Liver (tissue), 9 donors: ENCODE results near the gene TBC1D24. TPM values are rescaled to one million over a fixed set of nuclear protein-coding genes. Genes with fewer than 3 reads are reported as not detected.

Source experiments
- DNase-seq: peaks from one replicate; pipeline ENCODE4 v3.0.0-alpha.2; 2017; ENCODE audit warnings: low spot score
- H3K27ac ChIP-seq, 2 donors: one replicate each; pipeline ENCODE4 v1.7.0; 2013; ENCODE audit warnings: inconsistent platforms in 2 of 2, low read length in 2 of 2, control low read depth in 1 of 2, low read depth in 1 of 2, mild to moderate bottlenecking in 1 of 2
- H3K27me3 ChIP-seq, 4 donors: one replicate each; pipeline versions ENCODE4 v1.6.1 to v1.7.0; 2013; ENCODE audit warnings: low read length in 3 of 4, inconsistent platforms in 1 of 4, mild to moderate bottlenecking in 1 of 4, moderate library complexity in 1 of 4; ENCODE audit not compliant: control insufficient read depth in 4 of 4, insufficient read depth in 4 of 4
- H3K36me3 ChIP-seq, 4 donors: one replicate each; pipeline versions ENCODE4 v1.6.1 to v1.7.0; 2013; ENCODE audit warnings: low read length in 3 of 4, mild to moderate bottlenecking in 3 of 4, low read depth in 1 of 4, moderate library complexity in 1 of 4; ENCODE audit not compliant: control insufficient read depth in 4 of 4, insufficient read depth in 3 of 4
- H3K4me1 ChIP-seq, 4 donors: one replicate each; pipeline versions ENCODE4 v1.6.1 to v1.7.0; 2013; ENCODE audit warnings: low read length in 3 of 4, mild to moderate bottlenecking in 3 of 4, moderate library complexity in 1 of 4; ENCODE audit not compliant: control insufficient read depth in 4 of 4, insufficient read depth in 4 of 4
- H3K4me3 ChIP-seq, 3 donors: one replicate each; pipeline versions ENCODE4 v1.6.1 to v1.7.0; 2013; ENCODE audit warnings: low read length in 3 of 3, control low read depth in 1 of 3, low read depth in 1 of 3, mild to moderate bottlenecking in 1 of 3
- H3K9ac ChIP-seq, 2 donors: one replicate each; pipeline ENCODE4 v1.7.0; 2013; ENCODE audit warnings: low read length in 2 of 2, mild to moderate bottlenecking in 2 of 2, moderate library complexity in 2 of 2, control low read depth in 1 of 2, low read depth in 1 of 2
- H3K9me3 ChIP-seq, 4 donors: one replicate each; pipeline versions ENCODE4 v1.6.1 to v1.7.0; 2013; ENCODE audit warnings: low read length in 3 of 4; ENCODE audit not compliant: control insufficient read depth in 4 of 4
- ATF3 ChIP-seq: IDR thresholded peaks from 2 replicates; pipeline ENCODE4 v1.6.1; 2016; ENCODE audit warnings: antibody characterized with exemption
- EGR1 ChIP-seq, 2 donors: IDR thresholded peaks; 2 replicates each; pipeline ENCODE4 v1.6.1; 2016 to 2018; ENCODE audit warnings: antibody characterized with exemption in 2 of 2, low read depth in 2 of 2
- FOXA1 ChIP-seq: IDR thresholded peaks from 2 replicates; pipeline ENCODE4 v1.6.1; 2016; ENCODE audit warnings: antibody characterized with exemption
- FOXA2 ChIP-seq: IDR thresholded peaks from 2 replicates; pipeline ENCODE4 v1.6.1; 2016; ENCODE audit warnings: antibody characterized with exemption
- GABPA ChIP-seq, 2 donors: IDR thresholded peaks in 1 of 2; conservative IDR thresholded peaks in 1 of 2; 2 replicates each; pipeline ENCODE4 v1.6.1; 2016; ENCODE audit warnings: antibody characterized with exemption in 2 of 2, mild to moderate bottlenecking in 1 of 2, moderate library complexity in 1 of 2
- HNF4A ChIP-seq, 2 donors: conservative IDR thresholded peaks; 2 replicates each; pipeline ENCODE4 v1.6.1; 2016; ENCODE audit warnings: antibody characterized with exemption in 2 of 2, mild to moderate bottlenecking in 2 of 2
- HNF4G ChIP-seq: IDR thresholded peaks from 2 replicates; pipeline ENCODE4 v1.6.1; 2016; ENCODE audit warnings: antibody characterized with exemption
- JUND ChIP-seq, 2 donors: IDR thresholded peaks; 2 replicates each; pipeline ENCODE4 v1.6.1; 2016; ENCODE audit warnings: antibody characterized with exemption in 2 of 2
- MAX ChIP-seq: IDR thresholded peaks from 2 replicates; pipeline ENCODE4 v1.6.1; 2016; ENCODE audit warnings: antibody characterized with exemption
- NR2F2 ChIP-seq: IDR thresholded peaks from 2 replicates; pipeline ENCODE4 v1.6.1; 2016; ENCODE audit warnings: antibody characterized with exemption
- RAD21 ChIP-seq, 2 donors: IDR thresholded peaks; 2 replicates each; pipeline ENCODE4 v1.6.1; 2016; ENCODE audit warnings: antibody characterized with exemption in 2 of 2, mild to moderate bottlenecking in 2 of 2
- RXRA ChIP-seq, 2 donors: IDR thresholded peaks; 2 replicates each; pipeline ENCODE4 v1.6.1; 2017 to 2018; ENCODE audit warnings: antibody characterized with exemption in 2 of 2, mild to moderate bottlenecking in 1 of 2
- SP1 ChIP-seq: IDR thresholded peaks from 2 replicates; pipeline ENCODE4 v1.6.1; 2018; ENCODE audit warnings: antibody characterized with exemption, mild to moderate bottlenecking
- TAF1 ChIP-seq: conservative IDR thresholded peaks from 2 replicates; pipeline ENCODE4 v1.6.1; 2016; ENCODE audit warnings: antibody characterized with exemption, mild to moderate bottlenecking
- YY1 ChIP-seq: IDR thresholded peaks from 2 replicates; pipeline ENCODE4 v1.6.1; 2016; ENCODE audit warnings: antibody characterized with exemption, mild to moderate bottlenecking
- WGBS: extraction: QIAGEN DNeasy Blood & Tissue Kit; methylation state at CpG from one replicate; pipeline ENCODE4 v1.1.7; 2013; 5-methylcytosine and 5-hydroxymethylcytosine counted together
- polyA plus RNA-seq, 2 donors: library from polyadenylated mRNA; stranded (reverse) in 1 of 2; unstranded in 1 of 2; fragments of 200-250 nt in 1 of 2; fragments of >200 nt in 1 of 2; fragmentation: Nextera tagmentation in 1 of 2; extraction: Ambion mirVana in 1 of 2; gene quantifications; one replicate each; pipeline versions ENCODE4 v1.2.1 to v1.2.3, GENCODE V29; 2013 to 2015
- total RNA-seq, 2 donors: library from RNA; depleted of rRNA; stranded (reverse); fragments of >200 nt; gene quantifications; one replicate each; pipeline ENCODE4 v1.2.3, GENCODE V29; 2014
- TF ChIP-seq, protein P1 (sequence below): IDR thresholded peaks from 2 replicates; pipeline ENCODE4 v1.6.1; 2016; ENCODE audit warnings: antibody characterized with exemption, mild to moderate bottlenecking
- TF ChIP-seq, protein P2 (sequence below): fragments of 150-350 bp; IDR thresholded peaks from 2 replicates; pipeline ENCODE4 v1.5.1; 2017; ENCODE audit warnings: improper control_type of control experiment, low read depth, low read length; ENCODE audit not compliant: missing input control
- TF ChIP-seq, protein P3 (sequence below): IDR thresholded peaks from 2 replicates; pipeline ENCODE4 v1.6.1; 2016; ENCODE audit warnings: antibody characterized with exemption
- donor health status: healthy.
- donor health status: healthy.
- donor health status: healthy.
- donor health status: healthy.
- donor health status: healthy.

TBC1D24 gene
- total and polyA plus RNA-seq, 4 donors, result 8.4 to 22.3 (median 11.5) TPM

DNA sequence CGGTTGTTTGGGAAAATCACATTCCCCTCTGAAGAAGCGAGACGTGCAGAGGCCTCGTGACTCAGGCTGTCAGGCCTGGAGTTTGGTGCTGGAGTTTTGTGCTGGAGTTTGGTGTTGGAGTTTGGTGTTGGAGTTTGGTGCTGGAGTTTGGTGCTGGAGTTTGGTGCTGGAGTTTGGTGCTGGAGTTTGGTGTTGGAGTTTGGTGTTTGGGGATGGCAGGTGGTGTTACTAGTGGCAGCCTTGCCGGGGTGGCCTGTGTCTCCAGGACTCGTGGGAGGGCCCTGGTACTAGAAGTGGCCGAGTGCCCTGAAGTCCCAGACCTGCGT, 12.6 kb downstream of the TBC1D24 start:
- H3K4me1 ChIP-seq, result peaks cover 22 to 42% (median 29%) of the 10 kb centered on the region in 4 donors
- peaks cover 0 to 4% (median under 1%) of the 10 kb centered on the region in 4 donors for H3K36me3 ChIP-seq
- 80% methylated on average over 8 of the region's 8 CpGs for WGBS
- TF ChIP-seq NR2F2 (no peak), TAF1 (no peak), JUND (IDR thresholded peaks at IDR 0.05) (no peak), RXRA (IDR thresholded peaks at IDR 0.05) (no peak), MAX (no peak), FOXA1 (no peak), FOXA2 (no peak), ATF3 (no peak), HNF4A (conservative IDR thresholded peaks at IDR 0.05) (no peak), RAD21 (IDR thresholded peaks at IDR 0.05) (no peak), YY1 (no peak), GABPA (IDR thresholded peaks at IDR 0.05 in 1 of 2, conservative IDR thresholded peaks at IDR 0.05 in 1 of 2) (no peak), HNF4G (no peak), EGR1 (IDR thresholded peaks at IDR 0.05; ENCODE audit: low read depth in 2 of 2) (no peak), SP1 (no peak)
- TF ChIP-seq, protein P1, sequence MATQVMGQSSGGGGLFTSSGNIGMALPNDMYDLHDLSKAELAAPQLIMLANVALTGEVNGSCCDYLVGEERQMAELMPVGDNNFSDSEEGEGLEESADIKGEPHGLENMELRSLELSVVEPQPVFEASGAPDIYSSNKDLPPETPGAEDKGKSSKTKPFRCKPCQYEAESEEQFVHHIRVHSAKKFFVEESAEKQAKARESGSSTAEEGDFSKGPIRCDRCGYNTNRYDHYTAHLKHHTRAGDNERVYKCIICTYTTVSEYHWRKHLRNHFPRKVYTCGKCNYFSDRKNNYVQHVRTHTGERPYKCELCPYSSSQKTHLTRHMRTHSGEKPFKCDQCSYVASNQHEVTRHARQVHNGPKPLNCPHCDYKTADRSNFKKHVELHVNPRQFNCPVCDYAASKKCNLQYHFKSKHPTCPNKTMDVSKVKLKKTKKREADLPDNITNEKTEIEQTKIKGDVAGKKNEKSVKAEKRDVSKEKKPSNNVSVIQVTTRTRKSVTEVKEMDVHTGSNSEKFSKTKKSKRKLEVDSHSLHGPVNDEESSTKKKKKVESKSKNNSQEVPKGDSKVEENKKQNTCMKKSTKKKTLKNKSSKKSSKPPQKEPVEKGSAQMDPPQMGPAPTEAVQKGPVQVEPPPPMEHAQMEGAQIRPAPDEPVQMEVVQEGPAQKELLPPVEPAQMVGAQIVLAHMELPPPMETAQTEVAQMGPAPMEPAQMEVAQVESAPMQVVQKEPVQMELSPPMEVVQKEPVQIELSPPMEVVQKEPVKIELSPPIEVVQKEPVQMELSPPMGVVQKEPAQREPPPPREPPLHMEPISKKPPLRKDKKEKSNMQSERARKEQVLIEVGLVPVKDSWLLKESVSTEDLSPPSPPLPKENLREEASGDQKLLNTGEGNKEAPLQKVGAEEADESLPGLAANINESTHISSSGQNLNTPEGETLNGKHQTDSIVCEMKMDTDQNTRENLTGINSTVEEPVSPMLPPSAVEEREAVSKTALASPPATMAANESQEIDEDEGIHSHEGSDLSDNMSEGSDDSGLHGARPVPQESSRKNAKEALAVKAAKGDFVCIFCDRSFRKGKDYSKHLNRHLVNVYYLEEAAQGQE, result no peak
- TF ChIP-seq, protein P2, sequence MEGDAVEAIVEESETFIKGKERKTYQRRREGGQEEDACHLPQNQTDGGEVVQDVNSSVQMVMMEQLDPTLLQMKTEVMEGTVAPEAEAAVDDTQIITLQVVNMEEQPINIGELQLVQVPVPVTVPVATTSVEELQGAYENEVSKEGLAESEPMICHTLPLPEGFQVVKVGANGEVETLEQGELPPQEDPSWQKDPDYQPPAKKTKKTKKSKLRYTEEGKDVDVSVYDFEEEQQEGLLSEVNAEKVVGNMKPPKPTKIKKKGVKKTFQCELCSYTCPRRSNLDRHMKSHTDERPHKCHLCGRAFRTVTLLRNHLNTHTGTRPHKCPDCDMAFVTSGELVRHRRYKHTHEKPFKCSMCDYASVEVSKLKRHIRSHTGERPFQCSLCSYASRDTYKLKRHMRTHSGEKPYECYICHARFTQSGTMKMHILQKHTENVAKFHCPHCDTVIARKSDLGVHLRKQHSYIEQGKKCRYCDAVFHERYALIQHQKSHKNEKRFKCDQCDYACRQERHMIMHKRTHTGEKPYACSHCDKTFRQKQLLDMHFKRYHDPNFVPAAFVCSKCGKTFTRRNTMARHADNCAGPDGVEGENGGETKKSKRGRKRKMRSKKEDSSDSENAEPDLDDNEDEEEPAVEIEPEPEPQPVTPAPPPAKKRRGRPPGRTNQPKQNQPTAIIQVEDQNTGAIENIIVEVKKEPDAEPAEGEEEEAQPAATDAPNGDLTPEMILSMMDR, result no peak
- TF ChIP-seq, protein P3, sequence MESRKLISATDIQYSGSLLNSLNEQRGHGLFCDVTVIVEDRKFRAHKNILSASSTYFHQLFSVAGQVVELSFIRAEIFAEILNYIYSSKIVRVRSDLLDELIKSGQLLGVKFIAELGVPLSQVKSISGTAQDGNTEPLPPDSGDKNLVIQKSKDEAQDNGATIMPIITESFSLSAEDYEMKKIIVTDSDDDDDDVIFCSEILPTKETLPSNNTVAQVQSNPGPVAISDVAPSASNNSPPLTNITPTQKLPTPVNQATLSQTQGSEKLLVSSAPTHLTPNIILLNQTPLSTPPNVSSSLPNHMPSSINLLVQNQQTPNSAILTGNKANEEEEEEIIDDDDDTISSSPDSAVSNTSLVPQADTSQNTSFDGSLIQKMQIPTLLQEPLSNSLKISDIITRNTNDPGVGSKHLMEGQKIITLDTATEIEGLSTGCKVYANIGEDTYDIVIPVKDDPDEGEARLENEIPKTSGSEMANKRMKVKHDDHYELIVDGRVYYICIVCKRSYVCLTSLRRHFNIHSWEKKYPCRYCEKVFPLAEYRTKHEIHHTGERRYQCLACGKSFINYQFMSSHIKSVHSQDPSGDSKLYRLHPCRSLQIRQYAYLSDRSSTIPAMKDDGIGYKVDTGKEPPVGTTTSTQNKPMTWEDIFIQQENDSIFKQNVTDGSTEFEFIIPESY, result no peak
- no peak for DNase-seq
- H3K4me3 ChIP-seq, result no peak overlapping the region
- H3K27ac ChIP-seq, result no peak overlapping the region
- no peaks in the 10 kb centered on the region for H3K27me3 ChIP-seq
- H3K9me3 ChIP-seq, result no peaks in the 10 kb centered on the region
- H3K9ac ChIP-seq, result no peak overlapping the region
